HepG2 (cell line): Measurements from ENCODE around the gene CLEC16A.

ENCODE experiments used
- TAF1 ChIP-seq: sonication (generic); formaldehyde crosslinking; IDR thresholded peaks from 2 replicates; pipeline ENCODE4 v1.4.0; 2020; ENCODE audit warnings: missing genetic modification reagents
- ZSCAN30 ChIP-seq: sonication (generic); formaldehyde crosslinking; IDR thresholded peaks from 2 replicates; pipeline ENCODE4 v1.5.0; 2020; ENCODE audit warnings: mild to moderate bottlenecking, missing genetic modification reagents

DNA sequence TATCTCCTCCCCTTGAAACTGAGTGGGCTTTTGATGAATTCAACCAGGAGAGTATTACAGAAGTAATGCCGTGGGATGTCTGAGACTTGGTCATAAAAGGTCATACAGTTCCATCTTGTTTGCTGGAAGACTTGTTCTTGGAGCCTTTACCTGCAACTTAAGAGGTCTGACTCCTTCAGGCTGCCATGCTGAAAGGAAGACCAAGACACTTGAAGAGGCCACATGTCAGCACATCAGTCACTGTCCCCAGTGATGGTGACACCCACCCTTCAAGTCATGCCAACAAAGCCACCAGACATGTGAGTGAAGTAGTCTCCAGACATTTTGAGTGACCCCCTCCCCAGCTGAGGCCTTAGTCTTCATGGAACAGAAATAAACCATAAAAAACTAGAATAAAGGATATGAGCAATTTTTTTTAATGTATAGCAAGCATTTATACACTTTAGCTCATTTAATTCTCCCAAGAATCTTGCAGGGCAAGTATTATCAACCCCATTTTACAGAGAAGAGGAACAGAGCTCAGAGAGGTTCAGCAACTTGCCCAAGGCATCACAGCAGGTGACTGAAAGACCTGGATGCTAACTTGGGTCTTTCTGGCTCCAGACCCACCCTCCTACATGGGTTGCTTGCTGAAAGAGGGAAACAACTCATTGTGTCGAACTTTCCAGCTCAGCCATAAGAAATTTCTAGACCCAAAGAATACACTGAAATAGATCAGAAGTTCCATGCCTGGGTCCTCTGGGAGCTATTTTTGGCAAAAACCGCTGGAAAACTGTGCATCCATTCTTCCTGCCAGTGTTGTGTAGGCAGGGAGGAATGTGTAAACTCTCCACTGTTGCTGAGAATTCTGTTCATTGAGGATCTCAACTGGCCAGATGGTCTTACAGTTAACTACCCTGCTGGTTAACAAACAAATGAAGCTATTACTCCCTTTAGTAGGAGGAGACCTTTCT lies 273.6 kb downstream of the CLEC16A start:
- TF ChIP-seq ZSCAN30 (CRISPR knock-in tag) (no peak), TAF1 (CRISPR knock-in tag) (no peak)
